IMR-90 (cell line): ENCODE data around the gene PALM. TPM values are rescaled to one million over a fixed set of nuclear protein-coding genes. Genes with fewer than 3 reads are reported as not detected.
A peak's percentile ranks its signal among the peaks of the same experiment; 100 is the strongest.

ENCODE experiments used
- ATAC-seq: fragments of 200-7000 bp; cut with Tn5 transposase; 2 replicates; pipeline ENCODE4 v1.9.1; 2020; ENCODE audit warnings: low read depth, mild to moderate bottlenecking, moderate library complexity
- BruUV-seq: library from RNA; stranded (reverse); fragments of 400-500 nt; replicated peaks from 2 replicates; lab custom pipeline; 2021; lab: Mats Ljungman, UMichigan
- CTCF ChIA-PET: fragments of 300-600 bp; formaldehyde crosslinking; extraction: SDS; loops from one replicate; lab custom pipeline; 2021; ENCODE audit warnings: antibody characterized with exemption; lab: Yijun Ruan, JAX
- POLR2A ChIA-PET: fragments of 300-600 bp; sonication (Branson Sonifier 250); formaldehyde crosslinking; loops from one replicate; lab custom pipeline; 2022; ENCODE audit warnings: antibody characterized with exemption; ENCODE audit not compliant: unreplicated experiment; lab: Charles Lee
- DNase-seq: peaks from one replicate; pipeline ENCODE4 v3.0.0; 2013
- H2AFZ ChIP-seq: replicated peaks from 2 replicates; pipeline ENCODE3; 2013; ENCODE audit warnings: low read length, mild to moderate bottlenecking; ENCODE audit not compliant: poor library complexity
- H2AK5ac ChIP-seq: 2 replicates; pipeline ENCODE4 v1.6.1; 2013; ENCODE audit warnings: low read depth, low read length, inconsistent platforms
- H2AK9ac ChIP-seq: replicated peaks from 2 replicates; pipeline ENCODE3; 2013; ENCODE audit warnings: mild to moderate bottlenecking, low read depth, low read length, moderate library complexity; ENCODE audit not compliant: poor library complexity
- H2BK120ac ChIP-seq: 2 replicates; pipeline ENCODE4 v1.6.1; 2013; ENCODE audit warnings: low read depth, low read length, inconsistent platforms
- H2BK15ac ChIP-seq: 3 replicates; pipeline ENCODE4 v1.6.1; 2013; ENCODE audit warnings: low read depth, low read length, inconsistent platforms
- H2BK20ac ChIP-seq: 2 replicates; pipeline ENCODE4 v1.6.1; 2013; ENCODE audit warnings: low read depth, mild to moderate bottlenecking, inconsistent platforms, low read length, moderate library complexity
- H2BK5ac ChIP-seq: 2 replicates; pipeline ENCODE4 v1.6.1; 2013; ENCODE audit warnings: mild to moderate bottlenecking, low read depth, low read length, inconsistent platforms; ENCODE audit not compliant: poor library complexity, severe bottlenecking
- H3K14ac ChIP-seq: replicated peaks from 2 replicates; pipeline ENCODE4 v1.6.1; 2013; ENCODE audit warnings: low read depth, low read length, inconsistent platforms
- H3K18ac ChIP-seq: 2 replicates; pipeline ENCODE4 v1.6.1; 2013; ENCODE audit warnings: low read depth, low read length, control low read depth
- H3K23ac ChIP-seq: 2 replicates; pipeline ENCODE4 v1.6.1; 2013; ENCODE audit warnings: low read depth, low read length, inconsistent platforms
- H3K27ac ChIP-seq: 2 replicates; pipeline ENCODE4 v1.5.1; 2013; ENCODE audit warnings: mild to moderate bottlenecking, control low read depth, low read length; ENCODE audit not compliant: insufficient read depth
- H3K27me3 ChIP-seq: 2 replicates; pipeline ENCODE4 v1.6.1; 2013; ENCODE audit warnings: low read length; ENCODE audit not compliant: control insufficient read depth, insufficient read depth
- H3K36me3 ChIP-seq: 2 replicates; pipeline ENCODE4 v1.6.1; 2013; ENCODE audit warnings: low read length, mixed read lengths; ENCODE audit not compliant: control insufficient read depth, insufficient read depth
- H3K4ac ChIP-seq: 2 replicates; pipeline ENCODE4 v1.6.1; 2013; ENCODE audit warnings: low read depth, low read length, inconsistent platforms
- H3K4me1 ChIP-seq: 2 replicates; pipeline ENCODE4 v1.6.1; 2013; ENCODE audit warnings: low read length, mixed read lengths; ENCODE audit not compliant: control insufficient read depth, insufficient read depth
- H3K4me2 ChIP-seq: 2 replicates; pipeline ENCODE4 v1.6.1; 2013; ENCODE audit warnings: low read depth, mild to moderate bottlenecking, control low read depth, low read length, moderate library complexity
- H3K4me3 ChIP-seq: 2 replicates; pipeline ENCODE4 v1.5.1; 2013; ENCODE audit warnings: low read depth, mild to moderate bottlenecking, control low read depth, low read length, moderate library complexity; ENCODE audit not compliant: insufficient read depth
- H3K56ac ChIP-seq: 2 replicates; pipeline ENCODE4 v1.6.1; 2013; ENCODE audit warnings: low read length, inconsistent platforms; ENCODE audit not compliant: insufficient read depth; ENCODE audit errors: extremely low read depth
- H3K79me1 ChIP-seq, 2 experiments: 2 replicates each; pipeline ENCODE4 v1.6.1; 2013; ENCODE audit warnings: low read length in 2 of 2, inconsistent platforms in 1 of 2, low read depth in 1 of 2
- H3K9ac ChIP-seq: 2 replicates; pipeline ENCODE4 v1.6.1; 2013; ENCODE audit warnings: low read depth, low read length, control low read depth
- H3K9me1 ChIP-seq: 2 replicates; pipeline ENCODE4 v1.6.1; 2013; ENCODE audit warnings: low read length, inconsistent platforms; ENCODE audit not compliant: insufficient read depth
- H3K9me3 ChIP-seq: 2 replicates; pipeline ENCODE4 v1.6.1; 2013; ENCODE audit warnings: low read length; ENCODE audit not compliant: control insufficient read depth, insufficient read depth
- H4K20me1 ChIP-seq: 2 replicates; pipeline ENCODE4 v1.6.1; 2013; ENCODE audit warnings: low read length, inconsistent platforms; ENCODE audit not compliant: insufficient read depth
- H4K5ac ChIP-seq: 2 replicates; pipeline ENCODE4 v1.6.1; 2013; ENCODE audit warnings: mild to moderate bottlenecking, low read depth, low read length, control low read depth
- H4K8ac ChIP-seq, 2 experiments: 2 replicates each; pipeline ENCODE4 v1.6.1; 2013; ENCODE audit warnings: low read depth in 2 of 2, low read length in 2 of 2, control low read depth in 1 of 2, inconsistent platforms in 1 of 2
- H4K91ac ChIP-seq: 2 replicates; pipeline ENCODE4 v1.6.1; 2013; ENCODE audit warnings: low read depth, low read length, inconsistent platforms; ENCODE audit not compliant: insufficient read depth
- RCOR1 ChIP-seq: IDR thresholded peaks from 2 replicates; pipeline ENCODE4 v1.6.1; 2012; ENCODE audit warnings: mild to moderate bottlenecking, low read length, improper control_type of control experiment; ENCODE audit not compliant: insufficient replicate concordance
- RFX5 ChIP-seq: IDR thresholded peaks from 2 replicates; pipeline ENCODE4 v1.8.0; 2012; ENCODE audit warnings: low read depth, mild to moderate bottlenecking, low read length, moderate library complexity
- WGBS, 2 experiments: methylation state at CpG; one replicate each; pipeline versions ENCODE4 v1.1.5 to v1.1.7; 2013; ENCODE audit warnings: missing lambda C conversion rate in 2 of 2; ENCODE audit not compliant: insufficient read length in 1 of 2; ENCODE audit errors: extremely low coverage in 2 of 2; 5-methylcytosine and 5-hydroxymethylcytosine counted together
- dilution Hi-C: fragments of 300-500 bp; cut with HindIII; formaldehyde crosslinking; loops from one replicate; pipeline ENCODE4 v1.14.3; 2018; ENCODE audit warnings: low sequenced_read_pairs; ENCODE audit not compliant: unreplicated experiment
- in situ Hi-C: fragments of 300-500 bp; cut with MboI; formaldehyde crosslinking; loops from 3 replicates; pipeline ENCODE4 v1.14.3; 2019; ENCODE audit warnings: low sequenced_read_pairs, inconsistent platforms, mixed read lengths
- intact Hi-C: fragments of 100-400 bp; cut with micrococcal nuclease; formaldehyde crosslinking; loops from 2 replicates; pipeline ENCODE4 v1.10.0; 2022
- polyA plus RNA-seq, 3 experiments: library from polyadenylated mRNA; depleted of rRNA; stranded (reverse); fragments of >200 nt; gene quantifications; 2 replicates each; pipeline ENCODE4 v1.2.3, GENCODE V29; 2012; ENCODE audit warnings: low replicate concordance in 1 of 3
- total RNA-seq: library from RNA; depleted of rRNA; stranded (reverse); fragments of >200 nt; gene quantifications from 2 replicates; pipeline ENCODE4 v1.2.3, GENCODE V29; 2012

The PALM gene
- total and polyA plus RNA-seq, 2 of the 4 experiments (the other 2 are of a cell fraction): 2.2 to 7.4 TPM

GRCh38 chr19:663682-664117, 45.0 kb upstream of the PALM start:
- dilution Hi-C loops: no loop called here
- no peak for DNase-seq
- Histone ChIP-seq H2AFZ (peak overlapping the region; percentile 96), H2BK120ac (peak overlapping the region; percentile 52; the same call in 1 of the 2 replicates), H4K5ac (peak overlapping the region; percentile 98), H2BK5ac (peak overlapping the region; percentile 85), H3K4ac (peak overlapping the region; percentile 91), H3K4me1 (peaks cover 14% of the 10 kb centered on the region), H3K56ac (no peak overlapping the region), H3K36me3 (peaks cover 2% of the 10 kb centered on the region; the same call in 1 of the 2 replicates), H2BK15ac (no peak overlapping the region), H3K27ac (peak overlapping the region; percentile 93), H3K9me1 (no peaks in the 10 kb centered on the region), H4K20me1 (peaks cover 36% of the 10 kb centered on the region), H3K23ac (peak overlapping the region; percentile 18; the same call in 1 of the 2 replicates), H3K4me2 (peak overlapping the region; percentile 91), H2AK9ac (peak overlapping the region; percentile 76), H4K8ac (peak overlapping the region; percentile 82 to 97), H3K14ac (peak overlapping the region; percentile 83), H3K27me3 (no peaks in the 10 kb centered on the region), H3K9me3 (no peaks in the 10 kb centered on the region), H3K79me1 (peaks cover 0 to 32% of the 10 kb centered on the region in 2 experiments; a peak in 2 of 4 replicates), H2AK5ac (peak overlapping the region; percentile 88), H2BK20ac (no peak overlapping the region), H4K91ac (peak overlapping the region; percentile 70), H3K4me3 (peak overlapping the region; percentile 63), H3K9ac (peak overlapping the region; percentile 80), H3K18ac (peak overlapping the region; percentile 82)
- intact Hi-C loops: loop anchor here (2.0 to 10.0 kb wide), 5 partner anchors 31 to 257 kb away; partner anchors contain the start of genes POLRMT and R3HDM4
- in situ Hi-C loops: no loop called here
- WGBS, 2 experiments: 79% methylated on average over 10 of the region's 18 CpGs; no CpG with 5 or more reads in 1 of the 2 experiments
- no peak for ATAC-seq
- no TSS peak for BruUV-seq
- CTCF ChIA-PET: interaction anchor here (1.0 kb wide), 1 partner anchor 9 kb away, joined by 4 read pairs; no protein-coding TSS in a partner anchor
- TF ChIP-seq RCOR1 (no peak), RFX5 (no peak)
- POLR2A ChIA-PET: no interaction called here
